ENCODE results near the gene ATP11A. TPM values are rescaled to one million over a fixed set of nuclear protein-coding genes. Genes with fewer than 3 reads are reported as not detected.

Gene ATP11A
- total and polyA plus RNA-seq, 5 donors from 2014 or later, result 3.8 to 75.7 (median 5.0) TPM

- no peak overlapping the region for H3K4me3 Mint-ChIP-seq
- H3K4me1 Mint-ChIP-seq, result peaks cover 4 to 41% (median 14%) of the 10 kb centered on the region in 4 donors
- H3K27ac ChIP-seq (ENCODE audit: insufficient read depth, low read length, poor library complexity, severe bottlenecking), result no peak overlapping the region
Measured at GRCh38 chr13:112715210-112715609, 25.4 kb downstream of the ATP11A start.

GRCh38 chr13:112715715-112716460 is 26.1 kb downstream of the ATP11A start:
- H3K27me3 Mint-ChIP-seq, result no peaks in the 10 kb centered on the region
- peaks cover 0 to 3% (median 0%) of the 10 kb centered on the region in 7 donors for H3K9me3 Mint-ChIP-seq
- peaks cover 6% of the 10 kb centered on the region for H3K4me1 ChIP-seq (ENCODE audit: control insufficient read depth, insufficient read depth, low read length, poor library complexity, severe bottlenecking)
- ATAC-seq (ENCODE audit: low read depth in 2 of 2) (no peak), DNase-seq (no peak)
- H3K27ac Mint-ChIP-seq, result peak overlapping the region in 1 of 3 donors; percentile 38
- H3K4me3 ChIP-seq (ENCODE audit: low read depth, low read length), result no peak overlapping the region
- H3K9me3 ChIP-seq (ENCODE audit: control insufficient read depth in 2 of 2, low read length in 2 of 2), result no peaks in the 10 kb centered on the region
- no peaks in the 10 kb centered on the region for H3K27me3 ChIP-seq (ENCODE audit: control insufficient read depth, insufficient read depth, low read length)
- H3K4me3 Mint-ChIP-seq, result no peak overlapping the region
- peaks cover 19% of the 10 kb centered on the region for H3K36me3 Mint-ChIP-seq
- H3K36me3 ChIP-seq (ENCODE audit: control insufficient read depth, insufficient read depth, low read length), result peaks cover 5% of the 10 kb centered on the region
- H3K4me1 Mint-ChIP-seq, result peaks cover 4 to 38% (median 14%) of the 10 kb centered on the region in 4 donors
- H3K27ac ChIP-seq (ENCODE audit: insufficient read depth, low read length, poor library complexity, severe bottlenecking), result no peak overlapping the region

More at GRCh38 chr13:112715210-112715609, 25.4 kb downstream of the ATP11A start:
- Histone ChIP-seq H3K9me3 (ENCODE audit: control insufficient read depth in 2 of 2, low read length in 2 of 2) (no peaks in the 10 kb centered on the region), H3K4me1 (ENCODE audit: control insufficient read depth, insufficient read depth, low read length, poor library complexity, severe bottlenecking) (peaks cover 6% of the 10 kb centered on the region), H3K4me3 (ENCODE audit: low read depth, low read length) (no peak overlapping the region), H3K36me3 (ENCODE audit: control insufficient read depth, insufficient read depth, low read length) (peaks cover 5% of the 10 kb centered on the region), H3K27me3 (ENCODE audit: control insufficient read depth, insufficient read depth, low read length) (no peaks in the 10 kb centered on the region)
- H3K27ac Mint-ChIP-seq, result no peak overlapping the region
- ATAC-seq (ENCODE audit: low read depth in 2 of 2) (no peak), DNase-seq (no peak)
- peaks cover 19% of the 10 kb centered on the region for H3K36me3 Mint-ChIP-seq
- no peaks in the 10 kb centered on the region for H3K27me3 Mint-ChIP-seq
- H3K9me3 Mint-ChIP-seq, result peaks cover 0 to 3% (median 0%) of the 10 kb centered on the region in 7 donors

- no peak overlapping the region for H3K4me3 Mint-ChIP-seq
- peaks cover 4 to 32% (median 15%) of the 10 kb centered on the region in 4 donors for H3K4me1 Mint-ChIP-seq
- H3K4me1 ChIP-seq (ENCODE audit: control insufficient read depth, insufficient read depth, low read length, poor library complexity, severe bottlenecking), result peaks cover 4% of the 10 kb centered on the region
- peaks cover 19% of the 10 kb centered on the region for H3K36me3 Mint-ChIP-seq
- H3K27ac ChIP-seq (ENCODE audit: insufficient read depth, low read length, poor library complexity, severe bottlenecking), result no peak overlapping the region
- no peak for ATAC-seq (ENCODE audit: low read depth in 2 of 2)
- peak overlapping the region in 1 of 3 donors; percentile 34 for H3K27ac Mint-ChIP-seq
- no peak overlapping the region for H3K4me3 ChIP-seq (ENCODE audit: low read depth, low read length)
- H3K36me3 ChIP-seq (ENCODE audit: control insufficient read depth, insufficient read depth, low read length), result peaks cover 5% of the 10 kb centered on the region
- H3K9me3 ChIP-seq (ENCODE audit: control insufficient read depth in 2 of 2, low read length in 2 of 2), result no peaks in the 10 kb centered on the region
- peaks cover 0 to 3% (median 0%) of the 10 kb centered on the region in 7 donors for H3K9me3 Mint-ChIP-seq
- no peaks in the 10 kb centered on the region for H3K27me3 ChIP-seq (ENCODE audit: control insufficient read depth, insufficient read depth, low read length)
- no peak for DNase-seq
- H3K27me3 Mint-ChIP-seq, result no peaks in the 10 kb centered on the region
Measured at GRCh38 chr13:112716461-112716820, 26.6 kb downstream of the ATP11A start.

- no peak overlapping the region for H3K27ac ChIP-seq (ENCODE audit: insufficient read depth, low read length, poor library complexity, severe bottlenecking)
- no peak overlapping the region for H3K4me3 ChIP-seq (ENCODE audit: low read depth, low read length)
- no peak for ATAC-seq (ENCODE audit: low read depth in 2 of 2)
- no peak overlapping the region for H3K4me3 Mint-ChIP-seq
- H3K4me1 ChIP-seq (ENCODE audit: control insufficient read depth, insufficient read depth, low read length, poor library complexity, severe bottlenecking), result peaks cover 2% of the 10 kb centered on the region
- H3K27ac Mint-ChIP-seq, result peak overlapping the region in 2 of 3 donors; percentile 34 to 48
- H3K9me3 ChIP-seq (ENCODE audit: control insufficient read depth in 2 of 2, low read length in 2 of 2), result no peaks in the 10 kb centered on the region
- peaks cover 5% of the 10 kb centered on the region for H3K36me3 ChIP-seq (ENCODE audit: control insufficient read depth, insufficient read depth, low read length)
- peaks cover 4 to 29% (median 15%) of the 10 kb centered on the region in 4 donors for H3K4me1 Mint-ChIP-seq
- H3K27me3 ChIP-seq (ENCODE audit: control insufficient read depth, insufficient read depth, low read length), result no peaks in the 10 kb centered on the region
- peaks cover 19% of the 10 kb centered on the region for H3K36me3 Mint-ChIP-seq
- no peaks in the 10 kb centered on the region for H3K27me3 Mint-ChIP-seq
- no peak for DNase-seq
- H3K9me3 Mint-ChIP-seq, result peaks cover 0 to 3% (median 0%) of the 10 kb centered on the region in 7 donors
Measured at GRCh38 chr13:112716841-112717520, 27.1 kb downstream of the ATP11A start.

- Mint-ChIP-seq H3K4me3 (no peak overlapping the region), H3K36me3 (peaks cover 19% of the 10 kb centered on the region), H3K27me3 (no peaks in the 10 kb centered on the region), H3K27ac (no peak overlapping the region), H3K4me1 (peaks cover 11 to 27% (median 15%) of the 10 kb centered on the region in 4 donors), H3K9me3 (peaks cover 0 to 3% (median 0%) of the 10 kb centered on the region in 7 donors)
- peaks cover 5% of the 10 kb centered on the region for H3K36me3 ChIP-seq (ENCODE audit: control insufficient read depth, insufficient read depth, low read length)
- no peak overlapping the region for H3K4me3 ChIP-seq (ENCODE audit: low read depth, low read length)
- H3K27me3 ChIP-seq (ENCODE audit: control insufficient read depth, insufficient read depth, low read length), result no peaks in the 10 kb centered on the region
- no peaks in the 10 kb centered on the region for H3K4me1 ChIP-seq (ENCODE audit: control insufficient read depth, insufficient read depth, low read length, poor library complexity, severe bottlenecking)
- H3K9me3 ChIP-seq (ENCODE audit: control insufficient read depth in 2 of 2, low read length in 2 of 2), result no peaks in the 10 kb centered on the region
- H3K27ac ChIP-seq (ENCODE audit: insufficient read depth, low read length, poor library complexity, severe bottlenecking), result no peak overlapping the region
- DNase-seq (no peak), ATAC-seq (ENCODE audit: low read depth in 2 of 2) (no peak)
Measured at GRCh38 chr13:112718318-112718717, 28.5 kb downstream of the ATP11A start.

GRCh38 chr13:112719016-112719415 is 29.2 kb downstream of the ATP11A start:
- Mint-ChIP-seq H3K9me3 (peaks cover 0 to 3% (median 0%) of the 10 kb centered on the region in 7 donors), H3K4me1 (peaks cover 11 to 31% (median 15%) of the 10 kb centered on the region in 4 donors), H3K36me3 (peaks cover 19% of the 10 kb centered on the region), H3K27ac (no peak overlapping the region), H3K27me3 (no peaks in the 10 kb centered on the region), H3K4me3 (no peak overlapping the region)
- Histone ChIP-seq H3K4me1 (ENCODE audit: control insufficient read depth, insufficient read depth, low read length, poor library complexity, severe bottlenecking) (no peaks in the 10 kb centered on the region), H3K4me3 (ENCODE audit: low read depth, low read length) (no peak overlapping the region), H3K36me3 (ENCODE audit: control insufficient read depth, insufficient read depth, low read length) (peaks cover 5% of the 10 kb centered on the region), H3K9me3 (ENCODE audit: control insufficient read depth in 2 of 2, low read length in 2 of 2) (no peaks in the 10 kb centered on the region), H3K27ac (ENCODE audit: insufficient read depth, low read length, poor library complexity, severe bottlenecking) (no peak overlapping the region), H3K27me3 (ENCODE audit: control insufficient read depth, insufficient read depth, low read length) (no peaks in the 10 kb centered on the region)
- ATAC-seq (ENCODE audit: low read depth in 2 of 2) (no peak), DNase-seq (no peak)

- Mint-ChIP-seq H3K4me3 (no peak overlapping the region), H3K27me3 (no peaks in the 10 kb centered on the region), H3K27ac (no peak overlapping the region), H3K36me3 (peaks cover 18% of the 10 kb centered on the region), H3K9me3 (peaks cover 0 to 3% (median 0%) of the 10 kb centered on the region in 7 donors), H3K4me1 (peaks cover 11 to 30% (median 15%) of the 10 kb centered on the region in 4 donors)
- no peak overlapping the region for H3K27ac ChIP-seq (ENCODE audit: insufficient read depth, low read length, poor library complexity, severe bottlenecking)
- no peaks in the 10 kb centered on the region for H3K4me1 ChIP-seq (ENCODE audit: control insufficient read depth, insufficient read depth, low read length, poor library complexity, severe bottlenecking)
- H3K9me3 ChIP-seq (ENCODE audit: control insufficient read depth in 2 of 2, low read length in 2 of 2), result no peaks in the 10 kb centered on the region
- no peak for DNase-seq
- H3K27me3 ChIP-seq (ENCODE audit: control insufficient read depth, insufficient read depth, low read length), result no peaks in the 10 kb centered on the region
- H3K4me3 ChIP-seq (ENCODE audit: low read depth, low read length), result no peak overlapping the region
- H3K36me3 ChIP-seq (ENCODE audit: control insufficient read depth, insufficient read depth, low read length), result peaks cover 5% of the 10 kb centered on the region
- ATAC-seq (ENCODE audit: low read depth in 2 of 2), result no peak
Measured at GRCh38 chr13:112719556-112719955, 29.7 kb downstream of the ATP11A start.

All from CD4-positive, CD25-positive, alpha-beta regulatory T cell (primary cell).